ENCODE results near the gene TFCP2.

The TFCP2 gene

GRCh38 chr12:51197736-51198567, 25.0 kb upstream of the TFCP2 start:
- DNase-seq (ENCODE audit: low read depth in 2 of 2) = no peak

- no peak for DNase-seq (ENCODE audit: low read depth in 2 of 2)
These were observed 23.6 kb upstream of the TFCP2 start for GRCh38 chr12:51196547-51196946.

GRCh38 chr12:51195841-51196240, 22.9 kb upstream of the TFCP2 start:
- no peak for DNase-seq (ENCODE audit: low read depth in 2 of 2)

GRCh38 chr12:51192284-51192671, 19.3 kb upstream of the TFCP2 start:
- DNase-seq (ENCODE audit: low read depth in 2 of 2) = no peak

GRCh38 chr12:51191516-51192283, 18.8 kb upstream of the TFCP2 start:
- no peak for DNase-seq (ENCODE audit: low read depth in 2 of 2)

- DNase-seq (ENCODE audit: low read depth in 2 of 2) = no peak
These were observed 17.9 kb upstream of the TFCP2 start for GRCh38 chr12:51190820-51191219.

GRCh38 chr12:51189790-51190355, 16.9 kb upstream of the TFCP2 start:
- DNase-seq (ENCODE audit: low read depth in 2 of 2) = no peak

GRCh38 chr12:51188359-51189051, 15.6 kb upstream of the TFCP2 start:
- DNase-seq (ENCODE audit: low read depth in 2 of 2) = no peak

- DNase-seq (ENCODE audit: low read depth in 2 of 2) = no peak
These were observed 14.5 kb upstream of the TFCP2 start for GRCh38 chr12:51187370-51187987.

GRCh38 chr12:51186465-51187085, 13.6 kb upstream of the TFCP2 start:
- DNase-seq (ENCODE audit: low read depth in 2 of 2) = no peak

GRCh38 chr12:51185171-51185717, 12.3 kb upstream of the TFCP2 start:
- no peak for DNase-seq (ENCODE audit: low read depth in 2 of 2)

GRCh38 chr12:51183816-51184215, 10.9 kb upstream of the TFCP2 start:
- no peak for DNase-seq (ENCODE audit: low read depth in 2 of 2)

GRCh38 chr12:51183349-51183748, 10.4 kb upstream of the TFCP2 start:
- no peak for DNase-seq (ENCODE audit: low read depth in 2 of 2)

GRCh38 chr12:51181558-51181957, 8.6 kb upstream of the TFCP2 start:
- no peak for DNase-seq (ENCODE audit: low read depth in 2 of 2)

- no peak for DNase-seq (ENCODE audit: low read depth in 2 of 2)
These were observed 5.0 kb upstream of the TFCP2 start for GRCh38 chr12:51177897-51178296.

GRCh38 chr12:51174501-51174900, 1.6 kb upstream of the TFCP2 start:
- DNase-seq (ENCODE audit: low read depth in 2 of 2) = no peak

- DNase-seq (ENCODE audit: low read depth in 2 of 2) = no peak
These were observed 936 bp downstream of the TFCP2 start for GRCh38 chr12:51171884-51172514.

- no peak for DNase-seq (ENCODE audit: low read depth in 2 of 2)
These were observed 9.1 kb downstream of the TFCP2 start for GRCh38 chr12:51163795-51164194.

- DNase-seq (ENCODE audit: low read depth in 2 of 2) = no peak
These were observed 10.7 kb downstream of the TFCP2 start for GRCh38 chr12:51162217-51162616.

GRCh38 chr12:51160814-51161459, 12.0 kb downstream of the TFCP2 start:
- no peak for DNase-seq (ENCODE audit: low read depth in 2 of 2)

All from stimulated activated CD4-positive, alpha-beta T cell treated with anti-CD3 and anti-CD28 coated beads, Interleukin-4, amount 100 ng/mL, for 48 hours (primary cell).